Stimulated activated effector memory CD8-positive, alpha-beta T cell treated with anti-CD3 and anti-CD28 coated beads, Interleukin-12 subunit alpha, Interleukin-12 subunit beta, amount 100 ng/mL, for 72 hours (primary cell): Measurements from ENCODE around the gene FMNL2.
"Not testable (repeated sequence)": the region's sequence is repeated elsewhere in the genome, so short reads cannot be mapped to it uniquely, and the experiment has no call there.

Experiments
- ATAC-seq: fragments of 150-1000 bp; cut with Tn5 transposase; 2 replicates; pipeline ENCODE4 v1.10.0; 2021
- DNase-seq, 2 donors: peaks; one replicate each; pipeline ENCODE4 v3.0.0; 2021 to 2022; ENCODE audit warnings: low spot score in 2 of 2
- H3K27ac Mint-ChIP-seq: one replicate; pipeline ENCODE4 v1.8.0; 2022; ENCODE audit warnings: mild to moderate bottlenecking, mixed read lengths
- H3K36me3 Mint-ChIP-seq: one replicate; pipeline ENCODE4 v1.8.0; 2022; ENCODE audit warnings: mild to moderate bottlenecking, mixed read lengths
- H3K4me1 Mint-ChIP-seq: one replicate; pipeline ENCODE4 v1.8.0; 2022; ENCODE audit warnings: mixed read lengths
- H3K4me3 Mint-ChIP-seq: one replicate; pipeline ENCODE4 v1.8.0; 2022; ENCODE audit warnings: mild to moderate bottlenecking, mixed read lengths
- H3K9me3 Mint-ChIP-seq: one replicate; pipeline ENCODE4 v1.8.0; 2022; ENCODE audit warnings: mixed read lengths

FMNL2 gene

GRCh38 chr2:152522446-152522845 is 187.5 kb downstream of the FMNL2 start:
- not testable (repeated sequence) for H3K4me1 Mint-ChIP-seq, H3K9me3 Mint-ChIP-seq, H3K36me3 Mint-ChIP-seq, ATAC-seq, H3K4me3 Mint-ChIP-seq, H3K27ac Mint-ChIP-seq, DNase-seq

GRCh38 chr2:152523091-152523490 is 188.1 kb downstream of the FMNL2 start:
- ATAC-seq: no peak
- Mint-ChIP-seq H3K36me3 (no peaks in the 10 kb centered on the region), H3K4me1 (no peaks in the 10 kb centered on the region), H3K9me3 (no peaks in the 10 kb centered on the region), H3K27ac (no peak overlapping the region), H3K4me3 (no peak overlapping the region)
- DNase-seq: no peak

GRCh38 chr2:152525277-152525838 is 190.4 kb downstream of the FMNL2 start:
- DNase-seq: no peak
- no peak overlapping the region for H3K27ac Mint-ChIP-seq
- no peak overlapping the region for H3K4me3 Mint-ChIP-seq
- H3K36me3 Mint-ChIP-seq: no peaks in the 10 kb centered on the region
- no peaks in the 10 kb centered on the region for H3K9me3 Mint-ChIP-seq
- ATAC-seq: no peak
- H3K4me1 Mint-ChIP-seq: no peaks in the 10 kb centered on the region

GRCh38 chr2:152529420-152530115 is 194.6 kb downstream of the FMNL2 start:
- no peak overlapping the region for H3K27ac Mint-ChIP-seq
- H3K36me3 Mint-ChIP-seq: no peaks in the 10 kb centered on the region
- ATAC-seq (no peak), DNase-seq (no peak)
- no peaks in the 10 kb centered on the region for H3K4me1 Mint-ChIP-seq
- H3K9me3 Mint-ChIP-seq: no peaks in the 10 kb centered on the region
- H3K4me3 Mint-ChIP-seq: no peak overlapping the region

GRCh38 chr2:152532241-152532640 is 197.3 kb downstream of the FMNL2 start:
- Mint-ChIP-seq H3K27ac (no peak overlapping the region), H3K9me3 (no peaks in the 10 kb centered on the region), H3K36me3 (no peaks in the 10 kb centered on the region), H3K4me1 (no peaks in the 10 kb centered on the region), H3K4me3 (no peak overlapping the region)
- DNase-seq (no peak), ATAC-seq (no peak)

- Mint-ChIP-seq H3K9me3 (no peaks in the 10 kb centered on the region), H3K4me1 (no peaks in the 10 kb centered on the region), H3K36me3 (no peaks in the 10 kb centered on the region), H3K27ac (no peak overlapping the region), H3K4me3 (no peak overlapping the region)
- no peak for ATAC-seq
- no peak for DNase-seq
Observed at GRCh38 chr2:152534460-152535135, 199.6 kb downstream of the FMNL2 start.

GRCh38 chr2:152537081-152537651 is 202.2 kb downstream of the FMNL2 start:
- DNase-seq (no peak), ATAC-seq (no peak)
- Mint-ChIP-seq H3K4me1 (no peaks in the 10 kb centered on the region), H3K4me3 (no peak overlapping the region), H3K27ac (no peak overlapping the region), H3K9me3 (no peaks in the 10 kb centered on the region), H3K36me3 (no peaks in the 10 kb centered on the region)

GRCh38 chr2:152539424-152539823 is 204.4 kb downstream of the FMNL2 start:
- DNase-seq: no peak
- H3K27ac Mint-ChIP-seq: no peak overlapping the region

GRCh38 chr2:152541712-152542111 is 206.7 kb downstream of the FMNL2 start:
- Mint-ChIP-seq H3K9me3 (no peaks in the 10 kb centered on the region), H3K36me3 (no peaks in the 10 kb centered on the region), H3K4me3 (no peak overlapping the region), H3K4me1 (no peaks in the 10 kb centered on the region), H3K27ac (no peak overlapping the region)
- ATAC-seq (no peak), DNase-seq (no peak)

More at GRCh38 chr2:152539424-152539823, 204.4 kb downstream of the FMNL2 start:
- Mint-ChIP-seq H3K4me3 (no peak overlapping the region), H3K4me1 (no peaks in the 10 kb centered on the region), H3K9me3 (no peaks in the 10 kb centered on the region), H3K36me3 (no peaks in the 10 kb centered on the region)
- no peak for ATAC-seq

- ATAC-seq (no peak), DNase-seq (no peak)
- H3K9me3 Mint-ChIP-seq: no peaks in the 10 kb centered on the region
- H3K4me1 Mint-ChIP-seq: no peaks in the 10 kb centered on the region
- H3K4me3 Mint-ChIP-seq: no peak overlapping the region
- no peaks in the 10 kb centered on the region for H3K36me3 Mint-ChIP-seq
- H3K27ac Mint-ChIP-seq: no peak overlapping the region
Observed at GRCh38 chr2:152542337-152542994, 207.5 kb downstream of the FMNL2 start.

- H3K4me3 Mint-ChIP-seq: no peak overlapping the region
- H3K27ac Mint-ChIP-seq: no peak overlapping the region
- no peaks in the 10 kb centered on the region for H3K9me3 Mint-ChIP-seq
- no peaks in the 10 kb centered on the region for H3K4me1 Mint-ChIP-seq
- DNase-seq (no peak), ATAC-seq (no peak)
- no peaks in the 10 kb centered on the region for H3K36me3 Mint-ChIP-seq
Observed at GRCh38 chr2:152542995-152543481, 208.1 kb downstream of the FMNL2 start.

- no peaks in the 10 kb centered on the region for H3K36me3 Mint-ChIP-seq
- no peaks in the 10 kb centered on the region for H3K4me1 Mint-ChIP-seq
- H3K4me3 Mint-ChIP-seq: no peak overlapping the region
- DNase-seq: no peak
- ATAC-seq: no peak
- no peaks in the 10 kb centered on the region for H3K9me3 Mint-ChIP-seq
- no peak overlapping the region for H3K27ac Mint-ChIP-seq
Observed at GRCh38 chr2:152543717-152544116, 208.7 kb downstream of the FMNL2 start.

GRCh38 chr2:152544638-152545037 is 209.7 kb downstream of the FMNL2 start:
- ATAC-seq: no peak

GRCh38 chr2:152546230-152546837 is 211.4 kb downstream of the FMNL2 start:
- no peak overlapping the region for H3K4me3 Mint-ChIP-seq
- no peak overlapping the region for H3K27ac Mint-ChIP-seq
- H3K36me3 Mint-ChIP-seq: no peaks in the 10 kb centered on the region
- no peaks in the 10 kb centered on the region for H3K4me1 Mint-ChIP-seq
- DNase-seq (no peak), ATAC-seq (peak; percentile 31)
- no peaks in the 10 kb centered on the region for H3K9me3 Mint-ChIP-seq

More at GRCh38 chr2:152544638-152545037, 209.7 kb downstream of the FMNL2 start:
- DNase-seq: no peak
- H3K9me3 Mint-ChIP-seq: no peaks in the 10 kb centered on the region
- no peak overlapping the region for H3K4me3 Mint-ChIP-seq
- no peak overlapping the region for H3K27ac Mint-ChIP-seq
- H3K36me3 Mint-ChIP-seq: no peaks in the 10 kb centered on the region
- H3K4me1 Mint-ChIP-seq: no peaks in the 10 kb centered on the region
